Sigmoid colon (tissue), 4 donors: Measurements from ENCODE around the gene SLC50A1.

ENCODE experiments used
- EP300 ChIP-seq, 4 donors: sonication (generic); formaldehyde crosslinking; IDR thresholded peaks; one replicate each; pipeline ENCODE4 v1.6.1; 2017; ENCODE audit warnings: antibody characterized with exemption in 4 of 4
- POLR2A ChIP-seq, 2 donors: fragments of 450-650 bp; IDR thresholded peaks; one replicate each; pipeline ENCODE4 v1.6.1; 2016; ENCODE audit warnings: antibody characterized with exemption in 2 of 2, mild to moderate bottlenecking in 2 of 2, moderate library complexity in 2 of 2
- TF ChIP-seq, protein P1 (sequence below), 4 experiments: fragments of 450-650 bp in 3 of 4; fragments of 200-600 bp in 1 of 4; IDR thresholded peaks; one replicate each; pipeline ENCODE4 v1.5.1; 2016 to 2019; ENCODE audit warnings: antibody characterized with exemption in 4 of 4, mild to moderate bottlenecking in 3 of 4, moderate library complexity in 2 of 4

DNA sequence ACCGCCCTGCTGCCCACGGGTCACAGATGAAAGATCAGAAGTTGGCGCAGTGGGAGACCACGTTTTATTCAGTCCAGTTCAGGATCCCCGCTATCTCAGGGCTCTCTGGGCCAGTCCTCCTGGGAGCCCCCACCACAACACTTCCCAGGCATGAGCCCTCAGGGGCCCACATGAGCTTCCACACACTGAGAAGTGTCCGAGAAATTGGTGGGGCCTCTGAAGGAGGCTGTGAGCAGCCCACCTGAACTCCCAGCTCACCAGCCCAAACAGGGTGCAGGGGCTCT, 50.1 kb downstream of the SLC50A1 start:
- TF ChIP-seq, protein P1, sequence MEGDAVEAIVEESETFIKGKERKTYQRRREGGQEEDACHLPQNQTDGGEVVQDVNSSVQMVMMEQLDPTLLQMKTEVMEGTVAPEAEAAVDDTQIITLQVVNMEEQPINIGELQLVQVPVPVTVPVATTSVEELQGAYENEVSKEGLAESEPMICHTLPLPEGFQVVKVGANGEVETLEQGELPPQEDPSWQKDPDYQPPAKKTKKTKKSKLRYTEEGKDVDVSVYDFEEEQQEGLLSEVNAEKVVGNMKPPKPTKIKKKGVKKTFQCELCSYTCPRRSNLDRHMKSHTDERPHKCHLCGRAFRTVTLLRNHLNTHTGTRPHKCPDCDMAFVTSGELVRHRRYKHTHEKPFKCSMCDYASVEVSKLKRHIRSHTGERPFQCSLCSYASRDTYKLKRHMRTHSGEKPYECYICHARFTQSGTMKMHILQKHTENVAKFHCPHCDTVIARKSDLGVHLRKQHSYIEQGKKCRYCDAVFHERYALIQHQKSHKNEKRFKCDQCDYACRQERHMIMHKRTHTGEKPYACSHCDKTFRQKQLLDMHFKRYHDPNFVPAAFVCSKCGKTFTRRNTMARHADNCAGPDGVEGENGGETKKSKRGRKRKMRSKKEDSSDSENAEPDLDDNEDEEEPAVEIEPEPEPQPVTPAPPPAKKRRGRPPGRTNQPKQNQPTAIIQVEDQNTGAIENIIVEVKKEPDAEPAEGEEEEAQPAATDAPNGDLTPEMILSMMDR (IDR thresholded peaks at IDR 0.05) = no peak
- no peak for TF ChIP-seq POLR2A (IDR thresholded peaks at IDR 0.05)
- TF ChIP-seq EP300 (IDR thresholded peaks at IDR 0.05) = no peak
